ENCODE measurements around the gene ITGB5.
"Not testable (repeated sequence)": the region's sequence is repeated elsewhere in the genome, so short reads cannot be mapped to it uniquely, and the experiment has no call there.

The ITGB5 gene

GRCh38 chr3:124837730-124838186, 49.4 kb downstream of the ITGB5 start:
- Mint-ChIP-seq H3K27me3 (peaks cover 36% of the 10 kb centered on the region), H3K9me3 (no peaks in the 10 kb centered on the region), H3K4me1 (peaks cover 20% of the 10 kb centered on the region), H3K4me3 (no peak overlapping the region), H3K27ac (no peak overlapping the region)
- DNase-seq (no peak), ATAC-seq (no peak)

- H3K4me1 Mint-ChIP-seq, result peaks cover 20% of the 10 kb centered on the region
- H3K4me3 Mint-ChIP-seq, result no peak overlapping the region
- no peak overlapping the region for H3K27ac Mint-ChIP-seq
- no peaks in the 10 kb centered on the region for H3K9me3 Mint-ChIP-seq
- DNase-seq (no peak), ATAC-seq (no peak)
- H3K27me3 Mint-ChIP-seq, result peaks cover 36% of the 10 kb centered on the region
These were observed 50.1 kb downstream of the ITGB5 start for GRCh38 chr3:124837065-124837464.

- Mint-ChIP-seq H3K9me3 (no peaks in the 10 kb centered on the region), H3K27me3 (peaks cover 33% of the 10 kb centered on the region)
These were observed 50.7 kb downstream of the ITGB5 start for GRCh38 chr3:124836448-124836847.

GRCh38 chr3:124834723-124835718, 52.1 kb downstream of the ITGB5 start:
- Mint-ChIP-seq H3K4me3 (peak overlapping the region; percentile 59 to 78), H3K9me3 (no peaks in the 10 kb centered on the region), H3K27ac (peak overlapping the region; percentile 6 to 22), H3K4me1 (peaks cover 20% of the 10 kb centered on the region), H3K27me3 (peaks cover 28% of the 10 kb centered on the region)
- DNase-seq, result peak; percentile 47 to 58
- ATAC-seq, result peak; percentile 96

More at GRCh38 chr3:124836448-124836847, 50.7 kb downstream of the ITGB5 start:
- H3K4me3 Mint-ChIP-seq, result no peak overlapping the region
- H3K27ac Mint-ChIP-seq, result no peak overlapping the region
- ATAC-seq (no peak), DNase-seq (no peak)
- H3K4me1 Mint-ChIP-seq, result peaks cover 20% of the 10 kb centered on the region

GRCh38 chr3:124833710-124834332, 53.3 kb downstream of the ITGB5 start:
- no peaks in the 10 kb centered on the region for H3K9me3 Mint-ChIP-seq
- peaks cover 20% of the 10 kb centered on the region for H3K4me1 Mint-ChIP-seq
- DNase-seq (no peak), ATAC-seq (no peak)
- peak overlapping the region; percentile 54 to 91 for H3K27ac Mint-ChIP-seq
- H3K27me3 Mint-ChIP-seq, result peaks cover 28% of the 10 kb centered on the region
- H3K4me3 Mint-ChIP-seq, result peak overlapping the region in 1 of 2 donors; percentile 38

- no peaks in the 10 kb centered on the region for H3K9me3 Mint-ChIP-seq
- H3K27ac Mint-ChIP-seq, result no peak overlapping the region
- peaks cover 20% of the 10 kb centered on the region for H3K4me1 Mint-ChIP-seq
- peaks cover 28% of the 10 kb centered on the region for H3K27me3 Mint-ChIP-seq
- DNase-seq (no peak), ATAC-seq (no peak)
- H3K4me3 Mint-ChIP-seq, result no peak overlapping the region
These were observed 54.1 kb downstream of the ITGB5 start for GRCh38 chr3:124832782-124833709.

- H3K4me1 Mint-ChIP-seq, result peaks cover 20% of the 10 kb centered on the region
- H3K27ac Mint-ChIP-seq, result no peak overlapping the region
- no peak for DNase-seq
- H3K27me3 Mint-ChIP-seq, result peaks cover 28% of the 10 kb centered on the region
- H3K9me3 Mint-ChIP-seq, result no peaks in the 10 kb centered on the region
- ATAC-seq, result no peak
- H3K4me3 Mint-ChIP-seq, result no peak overlapping the region
These were observed 55.5 kb downstream of the ITGB5 start for GRCh38 chr3:124831628-124832199.

- no peak overlapping the region for H3K4me3 Mint-ChIP-seq
These were observed 57.2 kb downstream of the ITGB5 start for GRCh38 chr3:124829819-124830554.

GRCh38 chr3:124829178-124829818, 57.9 kb downstream of the ITGB5 start:
- Mint-ChIP-seq H3K27ac (no peak overlapping the region), H3K27me3 (peaks cover 9% of the 10 kb centered on the region), H3K9me3 (no peaks in the 10 kb centered on the region), H3K4me1 (peaks cover 5% of the 10 kb centered on the region), H3K4me3 (no peak overlapping the region)
- no peak for ATAC-seq
- DNase-seq, result no peak

More at GRCh38 chr3:124829819-124830554, 57.2 kb downstream of the ITGB5 start:
- H3K27ac Mint-ChIP-seq, result no peak overlapping the region
- peaks cover 12% of the 10 kb centered on the region for H3K4me1 Mint-ChIP-seq
- DNase-seq (no peak), ATAC-seq (no peak)
- peaks cover 16% of the 10 kb centered on the region for H3K27me3 Mint-ChIP-seq
- no peaks in the 10 kb centered on the region for H3K9me3 Mint-ChIP-seq

GRCh38 chr3:124827476-124828206, 59.5 kb downstream of the ITGB5 start:
- not testable (repeated sequence) for ATAC-seq, H3K27me3 Mint-ChIP-seq, H3K4me1 Mint-ChIP-seq, H3K4me3 Mint-ChIP-seq, H3K27ac Mint-ChIP-seq, H3K9me3 Mint-ChIP-seq, DNase-seq

GRCh38 chr3:124826703-124827102, 60.5 kb downstream of the ITGB5 start:
- Mint-ChIP-seq H3K9me3 (no peaks in the 10 kb centered on the region), H3K4me1 (no peaks in the 10 kb centered on the region), H3K27me3 (peaks cover 6% of the 10 kb centered on the region), H3K27ac (no peak overlapping the region), H3K4me3 (no peak overlapping the region)
- DNase-seq, result no peak
- ATAC-seq, result no peak

- H3K27ac Mint-ChIP-seq, result peak overlapping the region in 1 of 2 donors; percentile 6
- H3K4me3 Mint-ChIP-seq, result no peak overlapping the region
- H3K4me1 Mint-ChIP-seq, result no peaks in the 10 kb centered on the region
- H3K27me3 Mint-ChIP-seq, result peaks cover 29% of the 10 kb centered on the region
- H3K9me3 Mint-ChIP-seq, result no peaks in the 10 kb centered on the region
- ATAC-seq (no peak), DNase-seq (no peak)
These were observed 62.8 kb downstream of the ITGB5 start for GRCh38 chr3:124824286-124824915.

- ATAC-seq (no peak), DNase-seq (no peak)
- no peaks in the 10 kb centered on the region for H3K9me3 Mint-ChIP-seq
- H3K4me1 Mint-ChIP-seq, result no peaks in the 10 kb centered on the region
- H3K4me3 Mint-ChIP-seq, result no peak overlapping the region
- peaks cover 33% of the 10 kb centered on the region for H3K27me3 Mint-ChIP-seq
- H3K27ac Mint-ChIP-seq, result peak overlapping the region in 1 of 2 donors; percentile 34
These were observed 63.5 kb downstream of the ITGB5 start for GRCh38 chr3:124823648-124824047.

Data from stimulated activated naive CD8-positive, alpha-beta T cell treated with anti-CD3 and anti-CD28 coated beads, Interleukin-15, amount 100 ng/mL, for 72 hours (primary cell).